Fibroblast of lung (primary cell): ENCODE data around the gene RNU2-63P.

Source experiments
- EZH2 ChIP-seq: IDR thresholded peaks from 2 replicates; pipeline ENCODE4 v1.5.1; 2012; ENCODE audit warnings: low read length, control low read depth, mild to moderate bottlenecking; ENCODE audit errors: missing control alignments
- TF ChIP-seq, protein P1 (sequence below), 2 donors: IDR thresholded peaks in 1 of 2; conservative IDR thresholded peaks in 1 of 2; 1 replicate in 1 of 2; 2 replicates in 1 of 2; pipeline ENCODE4 v1.5.1; 2011 to 2012; ENCODE audit warnings: low read length in 2 of 2, control low read depth in 1 of 2, inconsistent platforms in 1 of 2, low read depth in 1 of 2, mild to moderate bottlenecking in 1 of 2

DNA sequence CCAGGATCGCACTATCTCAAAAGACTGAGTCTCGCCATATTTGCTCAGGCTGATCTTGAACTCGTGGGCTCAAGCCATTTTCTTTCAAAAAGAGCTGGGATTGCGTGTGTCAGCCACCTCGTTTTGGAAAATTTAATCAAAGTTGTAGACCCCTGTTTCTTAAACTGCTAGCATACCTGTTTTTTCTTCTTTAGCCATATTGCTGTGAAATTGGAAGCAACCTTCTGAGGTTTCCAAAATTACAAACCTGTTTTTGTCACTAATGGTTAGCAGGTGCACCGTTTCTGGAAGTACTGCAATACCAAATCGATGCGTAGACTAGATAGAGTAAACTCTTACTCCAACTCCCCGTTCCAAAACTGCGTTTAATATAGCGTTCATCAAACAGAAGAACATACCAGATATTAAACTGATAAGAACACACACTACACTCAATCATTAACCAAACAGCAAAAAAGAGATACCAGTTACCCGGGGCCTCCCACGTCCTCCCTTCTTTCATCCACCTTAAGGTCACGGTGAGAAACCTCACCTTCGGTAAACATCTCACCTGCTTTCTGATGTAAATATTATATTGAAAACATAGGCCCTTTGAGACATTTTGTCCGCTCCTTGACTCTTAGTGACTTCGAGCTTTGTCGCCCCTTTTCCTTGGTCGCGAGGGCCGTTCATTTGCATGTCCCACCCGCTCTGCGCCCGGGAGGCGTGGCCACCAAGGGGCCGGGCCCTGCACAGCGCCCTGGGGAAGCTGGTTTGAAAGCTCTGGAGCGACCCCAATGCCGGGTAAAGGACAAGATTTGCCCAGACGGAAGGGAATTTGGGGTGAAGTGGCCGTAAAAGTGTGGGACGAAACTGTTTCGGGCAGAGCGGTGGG is at the start of gene RNU2-63P:
- TF ChIP-seq, protein P1, sequence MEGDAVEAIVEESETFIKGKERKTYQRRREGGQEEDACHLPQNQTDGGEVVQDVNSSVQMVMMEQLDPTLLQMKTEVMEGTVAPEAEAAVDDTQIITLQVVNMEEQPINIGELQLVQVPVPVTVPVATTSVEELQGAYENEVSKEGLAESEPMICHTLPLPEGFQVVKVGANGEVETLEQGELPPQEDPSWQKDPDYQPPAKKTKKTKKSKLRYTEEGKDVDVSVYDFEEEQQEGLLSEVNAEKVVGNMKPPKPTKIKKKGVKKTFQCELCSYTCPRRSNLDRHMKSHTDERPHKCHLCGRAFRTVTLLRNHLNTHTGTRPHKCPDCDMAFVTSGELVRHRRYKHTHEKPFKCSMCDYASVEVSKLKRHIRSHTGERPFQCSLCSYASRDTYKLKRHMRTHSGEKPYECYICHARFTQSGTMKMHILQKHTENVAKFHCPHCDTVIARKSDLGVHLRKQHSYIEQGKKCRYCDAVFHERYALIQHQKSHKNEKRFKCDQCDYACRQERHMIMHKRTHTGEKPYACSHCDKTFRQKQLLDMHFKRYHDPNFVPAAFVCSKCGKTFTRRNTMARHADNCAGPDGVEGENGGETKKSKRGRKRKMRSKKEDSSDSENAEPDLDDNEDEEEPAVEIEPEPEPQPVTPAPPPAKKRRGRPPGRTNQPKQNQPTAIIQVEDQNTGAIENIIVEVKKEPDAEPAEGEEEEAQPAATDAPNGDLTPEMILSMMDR (conservative IDR thresholded peaks at IDR 0.05 in 1 of 2, IDR thresholded peaks at IDR 0.05 in 1 of 2; ENCODE audit: low read depth in 1 of 2, low read length in 2 of 2): no peak
- no peak for TF ChIP-seq EZH2
